OCI-LY7 (cell line): Measurements from ENCODE around the gene PRM2. TPM values are rescaled to one million over a fixed set of nuclear protein-coding genes. Genes with fewer than 3 reads are reported as not detected.

Experiments
- BruUV-seq: library from RNA; stranded (reverse); fragments of 400-500 nt; replicated peaks from 2 replicates; lab custom pipeline; 2021; lab: Mats Ljungman, UMichigan
- CTCF ChIA-PET: fragments of 300-600 bp; sonication (Branson Sonifier 250); formaldehyde crosslinking; loops from one replicate; lab custom pipeline; 2022; ENCODE audit warnings: antibody characterized with exemption; ENCODE audit not compliant: unreplicated experiment; lab: Charles Lee
- POLR2A ChIA-PET: fragments of 300-600 bp; sonication (Branson Sonifier 250); formaldehyde crosslinking; loops from one replicate; lab custom pipeline; 2022; ENCODE audit warnings: antibody characterized with exemption; lab: Charles Lee
- DNase-seq: peaks from one replicate; pipeline ENCODE4 v3.0.0-alpha.2; 2015; ENCODE audit warnings: low spot score
- H2AFZ ChIP-seq: fragments of 200-600 bp; sonication (generic), shearing (Covaris generic); 2 replicates; pipeline ENCODE4 v1.6.1; 2014; ENCODE audit warnings: mild to moderate bottlenecking, antibody characterized with exemption, low read length, moderate library complexity
- H3K27ac ChIP-seq: fragments of 200-600 bp; sonication (generic); 2 replicates; pipeline ENCODE4 v1.5.1; 2014; ENCODE audit warnings: mixed run types, low read depth, mild to moderate bottlenecking, moderate library complexity, low read length, inconsistent platforms; ENCODE audit not compliant: poor library complexity, severe bottlenecking
- H3K36me3 ChIP-seq: fragments of 200-600 bp; sonication (generic); 2 replicates; pipeline ENCODE4 v1.6.1; 2014; ENCODE audit warnings: mild to moderate bottlenecking, antibody characterized with exemption, low read length, moderate library complexity, mixed read lengths; ENCODE audit not compliant: insufficient read depth
- H3K4me1 ChIP-seq: fragments of 200-600 bp; sonication (generic); 2 replicates; pipeline ENCODE4 v1.5.1; 2014; ENCODE audit warnings: mild to moderate bottlenecking, low read length; ENCODE audit not compliant: insufficient read depth, poor library complexity, severe bottlenecking
- H3K4me2 ChIP-seq: fragments of 200-600 bp; sonication (generic); 2 replicates; pipeline ENCODE4 v1.6.1; 2014; ENCODE audit warnings: mild to moderate bottlenecking, low read length
- H3K4me3 ChIP-seq: fragments of 200-600 bp; sonication (generic); 2 replicates; pipeline ENCODE4 v1.5.1; 2014; ENCODE audit warnings: mild to moderate bottlenecking, low read depth, low read length; ENCODE audit not compliant: poor library complexity, severe bottlenecking
- H3K79me2 ChIP-seq: fragments of 200-600 bp; sonication (generic); 2 replicates; pipeline ENCODE4 v1.6.1; 2016; ENCODE audit warnings: low read depth, mild to moderate bottlenecking, low read length, moderate library complexity, mixed read lengths; ENCODE audit not compliant: insufficient read depth
- H3K9me2 ChIP-seq: fragments of 200-600 bp; sonication (generic); 2 replicates; pipeline ENCODE4 v1.6.1; 2016; ENCODE audit warnings: mild to moderate bottlenecking, low read length, mixed read lengths; ENCODE audit not compliant: insufficient read depth
- H3K9me3 ChIP-seq: fragments of 200-600 bp; sonication (generic); 2 replicates; pipeline ENCODE4 v1.6.1; 2014; ENCODE audit warnings: mild to moderate bottlenecking, mixed run types, low read length, mixed read lengths
- H4K20me1 ChIP-seq: fragments of 200-600 bp; sonication (generic); 2 replicates; pipeline ENCODE4 v1.6.1; 2014; ENCODE audit warnings: mild to moderate bottlenecking, antibody characterized with exemption, low read length, moderate library complexity, mixed read lengths; ENCODE audit not compliant: insufficient read depth
- CTCF ChIP-seq: fragments of 200-600 bp; sonication (generic); conservative IDR thresholded peaks from 2 replicates; pipeline ENCODE4 v1.5.1; 2014; ENCODE audit warnings: mild to moderate bottlenecking, antibody characterized with exemption, low read length, moderate library complexity, mixed read lengths
- EZH2phosphoT487 ChIP-seq: fragments of 200-600 bp; sonication (generic); IDR thresholded peaks from 2 replicates; pipeline ENCODE4 v1.6.1; 2018; ENCODE audit warnings: low read depth, borderline replicate concordance, mild to moderate bottlenecking, mixed run types, antibody characterized with exemption, low read length, moderate library complexity, mixed read lengths
- intact Hi-C: fragments of 100-400 bp; cut with micrococcal nuclease; formaldehyde crosslinking; loops from one replicate; pipeline ENCODE4 v1.10.0; 2022; ENCODE audit not compliant: unreplicated experiment
- total RNA-seq, 2 experiments: library from RNA; depleted of rRNA in 1 of 2; stranded (reverse); fragments of >200 nt in 1 of 2; shearing (Covaris generic) in 1 of 2; gene quantifications; 2 replicates each; pipeline ENCODE4 v1.2.3, GENCODE V29; 2014 to 2022

PRM2 gene
- total RNA-seq, 2 experiments from 2014 or later = not detected

- Histone ChIP-seq H3K79me2 (peaks cover 29% of the 10 kb centered on the region), H3K9me2 (no peaks in the 10 kb centered on the region), H3K36me3 (peaks cover 42% of the 10 kb centered on the region), H3K4me1 (peaks cover 31% of the 10 kb centered on the region), H3K27ac (no peak overlapping the region), H3K9me3 (no peaks in the 10 kb centered on the region), H3K4me2 (no peak overlapping the region), H3K4me3 (no peak overlapping the region), H2AFZ (no peak overlapping the region), H4K20me1 (peaks cover 23% of the 10 kb centered on the region)
- intact Hi-C loops = loop anchor here (5.0 kb wide), 1 partner anchor 153 kb away; no protein-coding TSS in a partner anchor
- POLR2A ChIA-PET = interaction anchor here (0.6 kb wide), 1 partner anchor 410 kb away, joined by 4 read pairs; no protein-coding TSS in a partner anchor
- no peak for DNase-seq
- no TSS peak for BruUV-seq
- CTCF ChIA-PET = no interaction called here
- TF ChIP-seq EZH2phosphoT487 = no peak
- TF ChIP-seq CTCF = no peak
Observed at GRCh38 chr16:11250091-11250785, 26.0 kb downstream of the PRM2 start.

GRCh38 chr16:11249233-11250061 lies 26.8 kb downstream of the PRM2 start:
- BruUV-seq = no TSS peak
- Histone ChIP-seq H3K4me3 (no peak overlapping the region), H2AFZ (no peak overlapping the region), H3K9me3 (no peaks in the 10 kb centered on the region), H4K20me1 (peaks cover 18% of the 10 kb centered on the region), H3K4me1 (peaks cover 31% of the 10 kb centered on the region), H3K9me2 (no peaks in the 10 kb centered on the region), H3K27ac (no peak overlapping the region), H3K4me2 (no peak overlapping the region), H3K79me2 (peaks cover 21% of the 10 kb centered on the region), H3K36me3 (peaks cover 34% of the 10 kb centered on the region)
- no peak for DNase-seq
- TF ChIP-seq CTCF (no peak), EZH2phosphoT487 (no peak)
- ChIA-PET POLR2A (no interaction called here), CTCF (no interaction called here)
- intact Hi-C loops = loop anchor here (5.0 kb wide), 1 partner anchor 152 kb away; no protein-coding TSS in a partner anchor
